ENCODE results near the gene ZSCAN31.

The ZSCAN31 gene

DNA sequence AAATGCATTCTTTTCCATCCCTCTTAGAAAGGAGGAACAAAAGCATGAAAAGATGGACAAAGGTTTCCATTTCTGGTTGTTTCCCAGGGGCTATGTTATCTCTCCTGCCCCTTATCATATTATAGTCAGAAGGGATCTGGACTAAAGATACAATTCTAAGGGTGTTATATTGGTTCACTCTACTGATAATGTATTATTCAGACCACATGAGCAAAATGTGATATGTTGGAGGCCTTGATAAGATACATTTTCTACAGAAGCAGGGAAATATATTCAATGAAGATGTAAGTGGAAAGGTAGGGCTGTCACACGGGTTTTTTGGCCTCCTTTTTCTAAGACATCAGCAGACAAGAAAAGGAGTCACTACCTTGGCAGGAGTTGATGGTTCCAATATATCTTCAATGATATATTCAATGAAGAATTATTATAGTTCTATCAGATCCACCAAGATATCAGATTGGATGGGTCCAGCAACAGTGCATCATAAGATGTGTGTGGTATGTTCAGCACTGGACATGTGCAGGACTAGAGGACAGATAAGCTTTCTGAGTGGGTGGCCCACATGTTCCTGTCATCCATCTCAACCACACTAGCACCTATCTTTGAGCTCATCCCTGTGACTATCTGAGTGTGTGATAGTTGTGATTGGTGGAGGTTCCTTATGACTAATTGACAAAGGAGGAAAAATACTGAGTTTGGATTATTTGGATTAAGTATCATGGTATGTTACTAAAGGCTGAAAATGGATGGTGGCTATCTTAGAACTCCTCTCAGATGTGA is 8.1 kb upstream of the ZSCAN31 start:
- no peak overlapping the region for H3K4me3 ChIP-seq (ENCODE audit: low read length)
- no peak for TF ChIP-seq CTCF (conservative IDR thresholded peaks at IDR 0.05; ENCODE audit: low read length)
- DNase-seq (ENCODE audit: low read depth), result no peak

DNA sequence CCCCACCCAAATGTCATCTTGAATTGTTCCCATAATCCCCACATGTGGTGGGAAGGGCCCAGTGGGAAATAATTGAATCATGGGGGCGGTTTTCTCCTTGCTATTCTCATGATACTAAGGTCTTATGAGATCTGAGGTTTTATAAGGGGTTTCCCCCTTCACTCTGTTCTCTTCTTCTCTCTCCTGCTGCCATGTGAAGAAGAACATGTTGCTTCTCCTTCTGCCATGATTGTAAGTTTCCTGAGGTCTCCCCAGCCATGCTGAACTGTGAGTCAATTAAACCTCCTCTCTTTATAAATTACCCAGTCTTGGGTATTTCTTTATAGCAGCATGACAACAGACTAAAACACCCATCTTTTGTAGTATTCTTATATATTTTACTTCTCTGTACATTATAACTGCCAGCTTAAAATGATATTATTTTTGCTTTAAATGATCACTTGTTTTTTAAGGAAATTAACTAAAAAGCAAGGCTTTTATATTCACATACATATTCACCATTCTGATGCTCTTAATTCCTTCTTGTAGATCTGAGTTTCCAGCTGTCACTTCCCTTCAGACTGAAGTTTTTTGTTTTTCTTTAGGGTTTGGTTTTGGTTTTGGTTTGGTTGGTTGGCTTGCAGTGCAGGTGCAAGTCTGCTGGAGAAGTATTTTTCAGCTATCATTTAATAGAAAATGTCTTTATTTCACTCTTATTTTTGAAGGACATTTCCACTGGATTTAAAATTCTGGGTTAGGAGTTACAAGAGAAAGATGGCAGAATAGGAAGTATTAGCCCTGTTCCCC is 4.6 kb upstream of the ZSCAN31 start:
- DNase-seq (ENCODE audit: low read depth), result no peak
- no peak for TF ChIP-seq CTCF (conservative IDR thresholded peaks at IDR 0.05; ENCODE audit: low read length)
- no peak overlapping the region for H3K4me3 ChIP-seq (ENCODE audit: low read length)

GRCh38 chr6:28337121-28337520 is 1.2 kb upstream of the ZSCAN31 start:
- no peak for TF ChIP-seq CTCF (conservative IDR thresholded peaks at IDR 0.05; ENCODE audit: low read length)
- H3K4me3 ChIP-seq (ENCODE audit: low read length), result no peak overlapping the region; the same call in 1 of the 2 replicates
- DNase-seq (ENCODE audit: low read depth), result no peak

DNA sequence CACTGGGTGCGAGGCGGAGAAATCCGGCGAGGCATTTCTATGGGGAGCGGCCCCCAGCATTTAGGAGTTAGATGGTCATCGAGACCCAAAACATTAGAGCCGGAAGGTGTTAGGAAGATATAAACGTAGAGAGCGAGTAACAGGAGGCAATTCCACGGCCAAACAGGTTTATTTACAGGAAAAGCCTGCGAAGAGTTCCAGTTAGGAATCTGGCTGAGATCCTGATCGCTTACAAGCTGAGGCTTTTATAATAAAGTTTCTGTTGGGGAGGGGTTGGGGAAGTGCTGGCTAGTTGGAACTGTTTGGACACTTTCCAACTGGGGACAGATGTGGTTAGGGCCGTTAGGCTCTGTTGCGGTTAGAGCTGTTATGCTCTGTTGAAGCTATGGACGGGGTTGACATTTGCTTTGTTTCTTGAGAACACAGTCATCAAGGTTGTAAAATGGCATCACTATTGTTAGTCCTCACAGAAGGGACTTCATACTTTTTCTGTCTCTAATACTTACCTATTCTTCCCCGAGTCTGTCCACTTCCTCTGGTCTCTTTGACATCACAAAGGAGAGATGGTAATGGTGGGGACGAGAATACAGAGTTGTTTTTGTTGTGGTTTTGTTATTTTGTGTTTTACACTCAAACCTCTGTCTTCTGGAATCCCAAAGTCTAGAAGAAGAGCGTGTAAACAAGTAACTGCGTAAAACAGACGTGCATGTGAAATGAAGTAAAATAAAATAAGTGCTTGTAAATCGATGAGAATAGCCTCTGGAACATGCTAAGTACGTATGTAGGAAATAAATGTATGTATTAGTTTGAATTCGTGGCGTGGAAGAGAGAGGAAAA is 554 bp upstream of the ZSCAN31 start:
- peak overlapping the region; percentile 86 for H3K4me3 ChIP-seq (ENCODE audit: low read length)
- DNase-seq (ENCODE audit: low read depth), result peak; percentile 17
- no peak for TF ChIP-seq CTCF (conservative IDR thresholded peaks at IDR 0.05; ENCODE audit: low read length)

- peak overlapping the region; percentile 86 for H3K4me3 ChIP-seq (ENCODE audit: low read length)
- no peak for TF ChIP-seq CTCF (conservative IDR thresholded peaks at IDR 0.05; ENCODE audit: low read length)
- DNase-seq (ENCODE audit: low read depth), result no peak
Observed at GRCh38 chr6:28335040-28335563, 846 bp downstream of the ZSCAN31 start.

DNA sequence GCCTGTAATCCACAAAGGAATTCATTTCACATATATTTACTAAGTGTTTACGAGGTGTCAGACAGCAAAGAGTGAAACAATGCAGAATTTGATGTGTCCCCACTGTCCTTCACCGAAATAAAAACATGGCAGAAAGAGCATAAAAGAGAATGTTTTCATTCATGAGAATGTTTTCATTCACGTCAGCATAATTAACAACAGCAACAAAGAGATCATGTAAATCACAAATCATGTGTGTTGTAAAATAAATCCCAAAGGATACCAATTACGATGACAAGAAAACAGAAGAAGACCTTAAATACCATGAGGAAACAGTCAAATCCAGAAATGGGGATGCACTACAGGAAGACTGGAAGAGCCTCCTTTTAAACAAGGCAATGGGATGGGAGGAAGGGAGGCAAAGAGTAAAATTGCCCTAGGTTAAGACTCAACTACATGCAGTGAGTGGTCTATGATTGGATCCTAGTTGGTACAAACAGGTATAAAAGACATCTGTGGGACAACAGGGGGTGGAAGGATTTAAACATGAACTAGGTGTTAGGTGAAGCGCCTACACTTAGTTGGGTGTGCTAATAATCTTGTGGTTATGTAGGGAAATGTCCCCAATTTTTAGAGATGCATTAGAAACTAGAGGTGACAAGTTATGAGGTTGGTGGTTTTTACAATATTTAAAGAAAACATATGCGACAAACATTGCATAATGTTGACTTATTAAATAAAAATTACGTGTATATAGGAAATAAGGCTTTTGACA is 1.5 kb downstream of the ZSCAN31 start:
- no peak for DNase-seq (ENCODE audit: low read depth)
- no peak overlapping the region for H3K4me3 ChIP-seq (ENCODE audit: low read length)
- TF ChIP-seq CTCF (conservative IDR thresholded peaks at IDR 0.05; ENCODE audit: low read length), result no peak

Data from AG10803 (cell line).